SU-DHL-6 (cell line): ENCODE results near the gene PPP1R12B.
"Not testable (repeated sequence)": the region's sequence is repeated elsewhere in the genome, so short reads cannot be mapped to it uniquely, and the experiment has no call there.

Experiments used
- CTCF ChIP-seq: fragments of 200-600 bp; sonication (generic); IDR thresholded peaks from one replicate; pipeline ENCODE4 v1.5.1; 2017; ENCODE audit warnings: antibody characterized with exemption, mild to moderate bottlenecking, low read length, moderate library complexity; ENCODE audit not compliant: insufficient read depth, poor library complexity, severe bottlenecking
- EZH2phosphoT487 ChIP-seq: fragments of 200-600 bp; sonication (generic), shearing (Covaris generic); conservative IDR thresholded peaks from 2 replicates; pipeline ENCODE4 v1.6.1; 2018; ENCODE audit warnings: mild to moderate bottlenecking, antibody characterized with exemption, low read length, moderate library complexity, mixed read lengths

- not testable (repeated sequence) for TF ChIP-seq EZH2phosphoT487, CTCF
Measured at GRCh38 chr1:202612036-202612435, 263.5 kb downstream of the PPP1R12B start.
